HepG2 (cell line): ENCODE measurements around the gene SLC7A10. TPM values are rescaled to one million over a fixed set of nuclear protein-coding genes. Genes with fewer than 3 reads are reported as not detected.

Source experiments
- CSRNP1 ChIP-seq: sonication (generic); formaldehyde crosslinking; IDR thresholded peaks from 2 replicates; pipeline ENCODE4 v1.8.1; 2023; ENCODE audit warnings: mild to moderate bottlenecking, missing genetic modification reagents
- NR0B2 ChIP-seq: sonication (generic); formaldehyde crosslinking; IDR thresholded peaks from 2 replicates; pipeline ENCODE4 v1.4.0; 2020; ENCODE audit warnings: mild to moderate bottlenecking, missing genetic modification reagents
- RXRA ChIP-seq: sonication (generic); formaldehyde crosslinking; IDR thresholded peaks from 2 replicates; pipeline ENCODE4 v1.5.1; 2020; ENCODE audit warnings: missing genetic modification reagents
- SOX6 ChIP-seq, 2 experiments: fragments of 450-650 bp in 1 of 2; sonication (generic) in 1 of 2; formaldehyde crosslinking in 1 of 2; IDR thresholded peaks; 2 replicates each; pipeline versions ENCODE4 v1.4.0 to v1.6.1; 2017 to 2020; ENCODE audit warnings: antibody characterized with exemption in 1 of 2, mild to moderate bottlenecking in 1 of 2, missing genetic modification reagents in 1 of 2
- SP5 ChIP-seq: IDR thresholded peaks from 2 replicates; pipeline ENCODE4 v1.6.1; 2016; ENCODE audit warnings: low read depth, borderline replicate concordance
- STAG1 ChIP-seq: sonication (generic); formaldehyde crosslinking; IDR thresholded peaks from 2 replicates; pipeline ENCODE4 v1.4.0; 2020; ENCODE audit warnings: missing genetic modification reagents
- TBX2 ChIP-seq: sonication (generic); formaldehyde crosslinking; IDR thresholded peaks from 2 replicates; pipeline ENCODE4 v1.5.0; 2020; ENCODE audit warnings: missing genetic modification reagents, mild to moderate bottlenecking, borderline replicate concordance
- TFAP4 ChIP-seq: sonication (generic); IDR thresholded peaks from 2 replicates; pipeline ENCODE4 v1.6.1; 2016; ENCODE audit warnings: low read depth, borderline replicate concordance
- ZHX1 ChIP-seq: sonication (generic); formaldehyde crosslinking; IDR thresholded peaks from 2 replicates; pipeline ENCODE4 v1.8.1; 2022; ENCODE audit warnings: low read depth, mild to moderate bottlenecking, missing genetic modification reagents
- ZNF280B ChIP-seq: sonication (generic); formaldehyde crosslinking; IDR thresholded peaks from 2 replicates; pipeline ENCODE4 v1.5.0; 2020; ENCODE audit warnings: missing genetic modification reagents, mild to moderate bottlenecking, borderline replicate concordance
- ZNF552 ChIP-seq: sonication (generic); formaldehyde crosslinking; IDR thresholded peaks from 2 replicates; pipeline ENCODE4 v1.9.0; 2022; ENCODE audit warnings: missing genetic modification reagents, mild to moderate bottlenecking, borderline replicate concordance
- ZNF607 ChIP-seq: sonication (generic); formaldehyde crosslinking; IDR thresholded peaks from 2 replicates; pipeline ENCODE4 v1.5.1; 2020; ENCODE audit warnings: missing genetic modification reagents, mild to moderate bottlenecking, borderline replicate concordance
- ZNF687 ChIP-seq: sonication (generic); formaldehyde crosslinking; IDR thresholded peaks from 2 replicates; pipeline ENCODE4 v1.5.1; 2020; ENCODE audit warnings: mild to moderate bottlenecking, missing genetic modification reagents, moderate library complexity
- ZNF766 ChIP-seq: sonication (generic); formaldehyde crosslinking; IDR thresholded peaks from 2 replicates; pipeline ENCODE4 v1.5.0; 2020; ENCODE audit warnings: missing genetic modification reagents, borderline replicate concordance
- ZNF816 ChIP-seq: sonication (generic); formaldehyde crosslinking; IDR thresholded peaks from 2 replicates; pipeline ENCODE4 v1.8.0; 2022; ENCODE audit warnings: missing genetic modification reagents, mild to moderate bottlenecking, borderline replicate concordance
- polyA plus RNA-seq, 8 experiments: library from polyadenylated mRNA; depleted of rRNA in 3 of 8; stranded (reverse) in 7 of 8; unstranded in 1 of 8; fragments of >200 nt; fragmentation: Illumina TruSeq in 4 of 8; extraction: Trizol in 4 of 8; gene quantifications; 2 replicates each; pipeline versions ENCODE4 v1.2.1 to v1.2.3, GENCODE V29; 2011 to 2016; ENCODE audit warnings: low read depth in 4 of 8, missing spikeins in 1 of 8, mixed read lengths in 1 of 8; ENCODE audit not compliant: insufficient read depth in 1 of 8
- total RNA-seq, 5 experiments: library from RNA; depleted of rRNA; stranded (reverse); fragments of >200 nt; fragmentation: Illumina TruSeq; extraction: Trizol; gene quantifications; 2 replicates each; pipeline ENCODE4 v1.2.3, GENCODE V29; 2016; ENCODE audit warnings: low read depth in 1 of 5

SLC7A10 gene
- total and polyA plus RNA-seq, 2 of the 13 experiments (the other 11 are each of a cell fraction or from before 2014, with no cell fraction given) = 1.1 to 2.2 TPM

- TF ChIP-seq ZNF687 (peak; percentile 83), ZNF280B (CRISPR knock-in tag) (0 out of 2 replicates have a peak, but pooled peaks have one; percentile 13), TFAP4 (peak; percentile 25; the same call in 1 of the 2 replicates), ZNF816 (CRISPR knock-in tag) (no peak), SOX6 (IDR thresholded peaks at IDR 0.05) (no peak), SOX6 (CRISPR knock-in tag; IDR thresholded peaks at IDR 0.05) (peak; percentile 59), STAG1 (0 out of 2 replicates have a peak, but pooled peaks have one; percentile 13), TBX2 (peak; percentile 77), ZNF766 (no peak), ZHX1 (peak; percentile 55; the same call in 1 of the 2 replicates), ZNF552 (0 out of 2 replicates have a peak, but pooled peaks have one; percentile 55), ZNF607 (CRISPR knock-in tag) (0 out of 2 replicates have a peak, but pooled peaks have one; percentile 21), RXRA (CRISPR knock-in tag) (peak; percentile 76), CSRNP1 (CRISPR knock-in tag) (no peak), SP5 (peak; percentile 94), NR0B2 (CRISPR knock-in tag) (no peak)
Measured at GRCh38 chr19:33273881-33274662, 48.4 kb upstream of the SLC7A10 start (continued).
